Loucy (cell line): ENCODE measurements around the gene ARHGAP5.

Experiments
- CTCF ChIP-seq: fragments of 200-600 bp; sonication (generic); conservative IDR thresholded peaks from 2 replicates; pipeline ENCODE4 v1.5.1; 2014; ENCODE audit warnings: mild to moderate bottlenecking, antibody characterized with exemption, low read length
- EZH2phosphoT487 ChIP-seq: fragments of 200-600 bp; IDR thresholded peaks from 2 replicates; pipeline ENCODE4 v1.6.1; 2018; ENCODE audit warnings: antibody characterized with exemption, mild to moderate bottlenecking, moderate library complexity, borderline replicate concordance

GRCh38 chr14:32068708-32069107 lies 8.4 kb upstream of the ARHGAP5 start:
- no peak for TF ChIP-seq CTCF
- TF ChIP-seq EZH2phosphoT487: no peak
